Nucleus accumbens (tissue), 56 donors: ENCODE results near the gene SFTPA1.
"Not testable (repeated sequence)": the region's sequence is repeated elsewhere in the genome, so short reads cannot be mapped to it uniquely, and the experiment has no call there.

Experiments used
- DNase-seq, 56 donors: peaks; one replicate each; lab custom pipeline; 2025; lab: John Stamatoyannopoulos, UW

Gene SFTPA1

DNA sequence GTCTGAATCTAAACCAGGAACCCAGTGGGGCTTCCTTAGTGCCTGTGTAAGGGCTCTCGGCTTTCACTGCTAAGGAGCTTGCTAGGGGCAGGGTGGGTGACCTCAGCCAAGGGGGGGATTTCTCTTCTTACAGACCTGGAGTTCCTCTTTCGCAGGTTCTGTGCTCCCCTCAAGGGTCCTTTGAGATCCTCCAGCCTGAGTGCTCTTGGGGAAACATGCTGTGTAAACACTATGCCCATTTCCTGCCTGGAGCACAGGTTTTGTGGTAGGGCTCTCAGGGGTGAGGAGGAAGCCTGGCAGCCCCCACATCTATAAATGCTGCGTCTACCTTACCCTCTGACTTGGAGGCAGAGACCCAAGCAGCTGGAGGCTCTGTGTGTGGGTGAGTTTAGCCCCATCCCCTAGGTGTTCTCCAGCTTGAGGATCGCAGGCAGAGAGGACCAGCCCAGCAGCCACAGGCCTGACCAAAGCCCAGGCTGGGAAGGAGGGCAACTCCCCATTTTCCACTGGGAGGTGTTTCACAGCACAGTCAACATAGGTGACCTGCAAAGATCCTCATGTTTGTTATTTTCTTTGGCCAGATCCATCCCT is at the start of gene SFTPA1:
SFTPA1 (plus strand) TSS at position 339 of the 591 bp plus-strand sequence. CDS start 887 bp downstream, outside the sequence.
- no peak for DNase-seq

DNA sequence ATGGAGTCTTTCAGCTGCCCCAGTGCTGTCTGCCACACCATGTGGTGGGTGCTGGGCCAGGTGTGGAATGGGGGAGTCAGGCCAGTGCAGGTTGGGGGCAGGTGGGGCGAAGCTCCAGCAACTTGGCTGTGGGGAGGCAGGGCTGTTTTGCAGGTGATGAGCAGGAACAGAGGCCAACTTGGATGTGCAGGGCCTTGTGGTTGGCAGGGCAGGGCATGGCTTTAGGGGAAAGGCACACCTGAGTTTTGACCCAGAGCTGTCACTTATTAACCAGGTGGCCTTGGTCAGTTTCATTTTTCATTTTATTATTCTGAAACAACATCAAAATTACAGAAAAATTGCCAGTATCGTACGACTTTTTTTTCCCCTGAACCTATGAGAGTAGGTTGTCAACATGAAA is 49.5 kb upstream of the SFTPA1 start:
- no peak for DNase-seq

DNA sequence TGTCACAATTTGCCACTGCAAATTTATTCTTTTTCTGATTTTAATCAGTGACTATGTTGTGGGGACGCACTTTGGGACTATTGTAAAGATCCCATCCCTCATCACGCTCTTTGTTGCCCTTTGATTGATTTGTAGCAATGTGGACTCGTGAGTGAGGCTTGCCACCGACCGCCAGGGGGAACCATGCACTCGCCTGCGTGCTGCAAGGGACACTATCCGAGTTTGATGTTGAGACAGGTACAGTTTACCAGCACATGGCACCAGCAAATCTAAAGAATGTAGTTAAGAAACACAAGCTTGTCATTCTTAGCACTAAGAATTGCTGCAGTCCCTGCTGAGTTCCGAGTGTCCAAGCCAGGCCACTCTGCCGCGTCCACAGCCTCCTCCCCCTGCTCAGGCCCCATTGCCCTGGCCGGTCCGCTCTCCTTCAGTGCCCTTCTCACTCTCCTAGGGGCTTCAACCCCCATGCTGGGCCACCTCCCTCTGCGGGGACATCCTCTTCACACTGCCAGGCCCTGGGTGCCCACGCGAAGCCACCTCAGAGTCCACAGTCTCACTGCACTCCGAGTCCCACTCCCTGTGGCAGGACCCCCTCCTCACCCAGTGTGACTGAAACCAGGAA is 48.5 kb upstream of the SFTPA1 start:
- peak in 39 of 56 donors; percentile 4 to 77 (median 23) for DNase-seq

GRCh38 chr10:79563426-79563825 is 47.3 kb upstream of the SFTPA1 start:
- no peak for DNase-seq

DNA sequence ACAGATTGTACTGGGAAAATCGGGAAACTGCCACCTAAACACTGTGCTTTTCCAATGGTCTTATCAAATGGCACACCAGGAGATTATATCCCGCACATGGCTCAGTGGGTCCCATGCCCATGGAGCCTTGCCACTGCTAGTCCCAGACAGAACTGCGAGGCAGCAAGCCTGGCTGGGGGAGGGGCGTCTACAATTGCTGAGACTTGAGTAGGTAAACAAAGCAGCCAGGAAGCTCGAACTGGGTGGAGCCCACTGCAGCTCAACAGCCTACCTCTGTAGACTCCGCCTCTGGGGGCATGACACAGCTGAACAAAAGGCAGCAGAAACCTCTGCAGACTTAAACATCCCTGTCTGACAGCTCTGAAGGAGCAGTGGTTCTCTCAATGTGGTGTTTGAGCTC is 40.1 kb upstream of the SFTPA1 start:
- not testable (repeated sequence) for DNase-seq

DNA sequence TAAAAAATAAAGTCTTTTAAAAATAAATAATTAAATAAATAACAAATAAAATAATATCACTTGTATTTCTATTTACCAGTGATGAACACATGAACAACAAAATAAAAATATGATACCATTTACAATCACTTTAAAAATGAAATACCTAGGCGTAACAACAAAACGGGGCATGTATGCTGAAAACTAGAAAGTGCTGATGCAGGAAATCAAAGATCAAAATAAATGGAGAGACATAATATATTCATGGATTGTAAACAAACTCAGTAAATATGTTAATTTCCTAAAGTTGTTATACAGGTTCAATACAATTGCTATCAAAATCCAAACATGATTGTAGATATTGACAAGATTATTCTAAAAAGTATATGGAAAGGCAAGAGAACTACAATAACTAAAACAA is 31.4 kb upstream of the SFTPA1 start:
- no peak for DNase-seq

- DNase-seq = no peak
These were observed 29.7 kb upstream of the SFTPA1 start for GRCh38 chr10:79581044-79581443.

- no peak for DNase-seq
These were observed 28.6 kb upstream of the SFTPA1 start for GRCh38 chr10:79582096-79582495.

DNA sequence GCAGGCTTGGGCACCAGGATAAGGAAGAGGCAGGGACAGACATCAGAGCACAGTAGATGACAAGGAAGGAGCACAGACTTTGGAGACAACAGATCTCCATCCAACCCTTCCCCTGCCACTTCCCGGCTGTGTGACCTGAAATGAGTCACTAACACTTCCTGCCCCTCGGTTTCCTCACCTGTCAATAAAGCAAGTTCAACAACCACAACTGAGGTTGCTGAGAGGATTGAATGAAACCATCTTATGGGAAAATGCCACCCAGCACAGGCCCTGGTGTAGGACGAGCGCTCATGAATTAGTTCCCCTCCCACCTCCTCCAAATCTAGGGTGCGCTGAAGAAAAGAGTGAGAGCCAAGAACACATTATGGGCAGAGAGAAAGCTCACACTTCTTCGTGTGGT is 27.8 kb upstream of the SFTPA1 start:
- DNase-seq = not testable (repeated sequence)

GRCh38 chr10:79583488-79584024 is 27.2 kb upstream of the SFTPA1 start:
- DNase-seq = no peak

DNA sequence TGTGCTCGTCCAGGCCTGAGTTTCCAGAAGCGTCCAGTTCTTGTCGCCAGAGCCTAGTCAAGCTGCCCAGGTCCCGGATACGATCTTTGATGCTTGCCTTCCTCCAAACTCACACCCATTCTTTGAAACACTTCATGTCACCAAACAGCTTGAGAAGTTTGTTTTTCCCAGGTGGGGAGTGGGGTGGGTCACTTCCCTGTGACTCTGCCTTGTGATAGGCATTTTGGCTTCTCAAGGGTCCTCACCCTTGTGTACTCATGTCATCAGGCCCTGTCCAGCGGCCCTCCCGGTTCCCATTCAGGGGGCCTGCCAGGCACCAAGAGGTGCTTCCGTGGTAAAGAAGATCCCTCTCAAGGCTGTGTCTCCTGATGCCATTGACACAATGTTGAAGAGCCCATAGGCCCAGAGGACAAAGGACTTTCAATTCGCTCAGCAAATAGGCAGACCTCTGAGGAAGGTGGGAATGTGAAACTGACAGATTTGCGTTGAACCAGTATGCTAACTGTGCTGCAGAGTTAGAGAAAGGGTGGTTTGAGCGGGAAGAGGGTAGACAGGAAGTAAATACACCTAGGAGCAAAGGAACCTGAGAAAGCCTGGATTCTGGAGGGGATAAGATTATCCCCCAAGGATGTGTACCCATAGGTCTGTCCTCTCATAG is 24.7 kb upstream of the SFTPA1 start:
- no peak for DNase-seq

DNA sequence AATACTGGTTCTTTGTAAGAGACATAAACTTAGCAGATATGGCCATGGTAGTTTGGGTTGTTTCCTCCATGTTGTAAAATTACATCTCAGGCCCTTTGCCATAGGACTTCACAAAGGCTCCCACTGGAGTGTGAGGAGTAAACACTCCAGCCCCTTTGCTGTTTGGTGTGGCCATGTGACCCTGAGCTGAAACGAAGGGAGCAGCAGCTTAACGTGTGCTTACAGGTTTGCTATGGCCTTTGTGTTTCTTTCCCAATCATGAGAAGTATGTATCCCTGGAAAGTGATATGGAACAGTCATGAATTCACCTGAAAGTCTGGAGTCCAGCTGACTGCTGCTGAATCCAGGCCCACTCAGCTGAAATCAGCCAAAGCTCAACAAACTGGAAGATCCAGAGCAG is 23.8 kb upstream of the SFTPA1 start:
- DNase-seq = no peak

- DNase-seq = no peak
These were observed 21.9 kb upstream of the SFTPA1 start for GRCh38 chr10:79588800-79589199.

GRCh38 chr10:79593377-79593776 is 17.4 kb upstream of the SFTPA1 start:
- no peak for DNase-seq

- DNase-seq = not testable (repeated sequence)
These were observed 16.2 kb upstream of the SFTPA1 start for GRCh38 chr10:79594565-79594964.

GRCh38 chr10:79595510-79595909 is 15.2 kb upstream of the SFTPA1 start:
- DNase-seq = no peak

GRCh38 chr10:79599644-79600043 is 11.1 kb upstream of the SFTPA1 start:
- not testable (repeated sequence) for DNase-seq

DNA sequence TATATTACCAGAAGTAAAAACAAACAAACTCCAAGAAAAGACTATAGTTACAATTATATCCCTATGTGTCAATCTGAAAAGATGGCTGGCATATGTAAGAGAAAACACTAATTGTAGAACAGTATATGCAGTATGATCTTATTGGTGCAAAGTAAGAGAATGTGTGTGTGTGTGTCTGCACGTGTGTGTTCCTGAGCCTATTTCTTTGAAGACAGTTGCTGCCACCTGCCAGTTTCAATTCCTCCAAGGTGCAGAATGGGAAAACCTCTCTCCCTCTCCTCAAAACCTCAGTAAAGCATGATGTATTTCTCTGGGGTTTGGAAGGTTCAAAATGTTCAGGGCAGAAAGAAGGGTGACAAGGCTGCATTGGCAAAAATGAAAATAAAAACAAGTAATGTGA is 8.8 kb upstream of the SFTPA1 start:
- no peak for DNase-seq

DNA sequence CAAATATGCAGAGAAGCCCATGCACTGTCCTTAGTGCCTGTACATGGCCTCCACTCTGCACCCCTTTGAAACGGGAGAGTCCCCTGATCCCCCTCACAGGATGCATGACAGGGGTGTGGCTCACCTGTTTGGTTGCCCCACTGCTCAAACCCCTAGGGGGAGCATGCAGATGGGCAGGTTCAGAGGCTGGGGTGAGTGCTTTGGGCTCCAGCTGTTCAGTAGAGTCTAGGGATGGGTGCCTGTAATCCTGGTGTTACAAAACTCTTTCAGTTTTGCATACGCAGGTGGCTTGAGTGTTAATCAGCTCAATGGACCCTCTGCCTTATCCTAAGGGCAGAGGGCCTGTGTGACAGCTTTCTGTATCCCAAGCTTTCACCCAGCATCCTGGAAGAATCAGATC is 7.8 kb upstream of the SFTPA1 start:
- DNase-seq = no peak

DNA sequence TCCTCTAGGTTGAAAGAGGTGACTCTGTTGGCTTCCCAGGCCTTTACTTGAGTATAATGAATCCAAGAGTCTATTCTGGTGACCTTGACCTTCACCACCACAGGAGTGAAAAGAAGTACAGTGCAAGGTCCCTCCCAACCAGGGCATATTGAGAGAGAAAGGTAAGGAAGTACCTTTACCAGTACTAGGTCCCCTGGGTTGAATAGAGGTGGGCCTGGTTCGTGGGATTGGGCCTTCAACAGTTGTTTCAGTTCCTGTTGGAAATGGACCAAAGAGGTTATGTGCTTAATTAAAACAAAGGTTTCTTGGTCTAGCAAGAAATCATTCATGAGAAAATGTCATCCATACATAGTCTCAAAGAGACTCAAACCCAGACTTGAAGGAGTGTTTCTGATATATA is 6.4 kb upstream of the SFTPA1 start:
- DNase-seq = no peak

GRCh38 chr10:79605308-79605707 is 5.4 kb upstream of the SFTPA1 start:
- no peak for DNase-seq
